ENCODE measurements around the gene HSPA8.

GRCh38 chr11:123040111-123040432 is 21.9 kb downstream of the HSPA8 start:
- TF ChIP-seq CTCF (IDR thresholded peaks at IDR 0.05; ENCODE audit: insufficient read depth, low read length) (no peak), POLR2AphosphoS5 (IDR thresholded peaks at IDR 0.05; ENCODE audit: low read depth) (no peak), SPI1 (IDR thresholded peaks at IDR 0.05; ENCODE audit: borderline replicate concordance, low read depth) (no peak), REST (IDR thresholded peaks at IDR 0.05; ENCODE audit: insufficient replicate concordance, low read depth) (no peak)
